ENCODE results near the gene KIF14. TPM values are rescaled to one million over a fixed set of nuclear protein-coding genes. Genes with fewer than 3 reads are reported as not detected.

KIF14 gene
- total and polyA plus RNA-seq, 2 of the 8 experiments (the other 6 are each of a cell fraction or from before 2014, with no cell fraction given) = 2.6 to 23.3 TPM

GRCh38 chr1:200546577-200546976, 74.0 kb downstream of the KIF14 start:
- no peak overlapping the region for H3K4ac ChIP-seq (replicated peaks; ENCODE audit: insufficient read length, low read depth, low read length)
- FAIRE-seq (no peak), DNase-seq (ENCODE audit: low read depth in 1 of 2, low spot score in 2 of 2) (peak in 1 of 2 experiments; percentile 32)
- no peaks in the 10 kb centered on the region; a peak in 1 of 8 replicates for H3K36me3 ChIP-seq (ENCODE audit: control insufficient read depth in 2 of 4, insufficient read depth in 4 of 4, low read length in 3 of 4)
- no peak overlapping the region for H2BK12ac ChIP-seq (ENCODE audit: low read depth, low read length)
- H3K4me1 ChIP-seq (replicated peaks in 1 of 4; ENCODE audit: control insufficient read depth in 3 of 4, insufficient read depth in 4 of 4, low read length in 3 of 4) = no peaks in the 10 kb centered on the region; a peak in 1 of 7 replicates
- H3K27ac ChIP-seq (ENCODE audit: low read depth, low read length) = no peak overlapping the region
- no peak overlapping the region for H4K5ac ChIP-seq (ENCODE audit: insufficient read length, low read depth, low read length)
- H4K8ac ChIP-seq (ENCODE audit: extremely low read depth, insufficient read depth, low read length) = no peak overlapping the region
- H3K27me3 ChIP-seq (replicated peaks in 1 of 4; ENCODE audit: control insufficient read depth in 3 of 4, extremely low read depth in 1 of 4, insufficient read depth in 3 of 4, low read length in 3 of 4) = no peaks in the 10 kb centered on the region
- no peak overlapping the region for H2BK120ac ChIP-seq (replicated peaks; ENCODE audit: low read depth, low read length)
- peaks cover 2% of the 10 kb centered on the region; the same call in 1 of the 2 replicates for H3K23me2 ChIP-seq (ENCODE audit: low read depth, low read length)
- no peak overlapping the region for H2AFZ ChIP-seq (ENCODE audit: low read length)
- H3K56ac ChIP-seq (replicated peaks; ENCODE audit: insufficient read length, low read depth, low read length) = no peak overlapping the region
- H3K4me2 ChIP-seq (ENCODE audit: insufficient read depth in 1 of 2, low read depth in 2 of 2, low read length in 2 of 2) = no peak overlapping the region
- ChIA-PET POLR2A (ENCODE audit: partially characterized antibody) (no interaction called here), CTCF (ENCODE audit: partially characterized antibody) (interaction anchor here (1.0 to 4.3 kb wide), 3 partner anchors 10 to 14 kb away, joined by 5 to 33 read pairs (median 6); no protein-coding TSS in a partner anchor)
- no peaks in the 10 kb centered on the region for H3K9me3 ChIP-seq (ENCODE audit: insufficient read depth in 2 of 2, low read depth in 1 of 2, low read length in 1 of 2)
- H4K91ac ChIP-seq (replicated peaks; ENCODE audit: insufficient read length, low read length) = no peak overlapping the region
- H4K20me1 ChIP-seq (replicated peaks in 1 of 2; ENCODE audit: control insufficient read depth in 1 of 2, insufficient read depth in 2 of 2, low read length in 2 of 2) = no peaks in the 10 kb centered on the region
- WGBS, 2 experiments (ENCODE audit: extremely low coverage in 1 of 2, insufficient coverage in 1 of 2, insufficient read length in 1 of 2, insufficient replicate concordance in 2 of 2, low coverage in 1 of 2, low lambda C conversion rate in 2 of 2, missing lambda C conversion rate in 1 of 2) = 88% methylated on average over 6 of the region's 6 CpGs; no CpG with 5 or more reads in 1 of the 2 experiments
- no peak overlapping the region for H3K18ac ChIP-seq (ENCODE audit: extremely low read depth, low read length)
- H3K14ac ChIP-seq (ENCODE audit: insufficient read length) = no peak overlapping the region
- no peak overlapping the region for H3K9ac ChIP-seq (replicated peaks in 1 of 4; ENCODE audit: extremely low read depth in 1 of 4, low read depth in 3 of 4, low read length in 3 of 4)
- no peak overlapping the region for H3K4me3 ChIP-seq (ENCODE audit: extremely low read depth in 1 of 4, insufficient read depth in 2 of 4, low read depth in 3 of 4, low read length in 4 of 4)
- H3K23ac ChIP-seq (ENCODE audit: insufficient read length) = no peak overlapping the region
- no peak overlapping the region for H2BK5ac ChIP-seq (ENCODE audit: low read depth, low read length)
- no peak overlapping the region for H2BK15ac ChIP-seq (ENCODE audit: low read length)
- H3K79me2 ChIP-seq (ENCODE audit: control insufficient read depth in 1 of 2, insufficient read depth in 2 of 2, low read length in 2 of 2) = no peaks in the 10 kb centered on the region
- no peaks in the 10 kb centered on the region for H3K79me1 ChIP-seq (ENCODE audit: low read depth, low read length)
- no peak overlapping the region for H2AK5ac ChIP-seq (ENCODE audit: low read depth, low read length)
- no peak overlapping the region for H2BK20ac ChIP-seq (ENCODE audit: low read length)
- TF ChIP-seq SUZ12 (IDR thresholded peaks at IDR 0.05; ENCODE audit: low read length) = no peak
- TF ChIP-seq SP1 (IDR thresholded peaks at IDR 0.05; ENCODE audit: low read depth, low read length) = no peak
- no peak for TF ChIP-seq YY1 (IDR thresholded peaks at IDR 0.05; ENCODE audit: low read depth, low read length)
- no peak for TF ChIP-seq ASH2L (IDR thresholded peaks at IDR 0.05; ENCODE audit: low read length)
- TF ChIP-seq TAF7 (optimal IDR thresholded peaks at IDR 0.05; ENCODE audit: borderline replicate concordance, low read depth, low read length) = no peak
- no peak for TF ChIP-seq JUN (IDR thresholded peaks at IDR 0.05; ENCODE audit: low read depth, low read length)
- no peak for TF ChIP-seq BACH1 (IDR thresholded peaks at IDR 0.05; ENCODE audit: low read length)
- TF ChIP-seq CBX8 (IDR thresholded peaks at IDR 0.05; ENCODE audit: borderline replicate concordance, low read depth, low read length) = no peak
- TF ChIP-seq RAD21 (IDR thresholded peaks at IDR 0.05 in 1 of 2, conservative IDR thresholded peaks at IDR 0.05 in 1 of 2; ENCODE audit: low read depth in 2 of 2, low read length in 2 of 2) = no peak
- no peak for TF ChIP-seq EP300 (IDR thresholded peaks at IDR 0.05; ENCODE audit: borderline replicate concordance in 1 of 2, low read depth in 2 of 2, low read length in 2 of 2)
- no peak for TF ChIP-seq CEBPB (IDR thresholded peaks at IDR 0.05; ENCODE audit: low read depth, low read length)
- TF ChIP-seq BRCA1 (IDR thresholded peaks at IDR 0.05; ENCODE audit: low read depth, low read length) = no peak
- TF ChIP-seq, protein P1, sequence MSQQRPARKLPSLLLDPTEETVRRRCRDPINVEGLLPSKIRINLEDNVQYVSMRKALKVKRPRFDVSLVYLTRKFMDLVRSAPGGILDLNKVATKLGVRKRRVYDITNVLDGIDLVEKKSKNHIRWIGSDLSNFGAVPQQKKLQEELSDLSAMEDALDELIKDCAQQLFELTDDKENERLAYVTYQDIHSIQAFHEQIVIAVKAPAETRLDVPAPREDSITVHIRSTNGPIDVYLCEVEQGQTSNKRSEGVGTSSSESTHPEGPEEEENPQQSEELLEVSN (IDR thresholded peaks at IDR 0.05) = no peak

Measured in H1 (cell line).